Tibial nerve (tissue), 4 donors: ENCODE measurements around the gene INTS11.

Source experiments
- CTCF ChIP-seq, 5 experiments: fragments of 200-600 bp in 3 of 5; fragments of 450-650 bp in 2 of 5; sonication (generic) in 3 of 5; IDR thresholded peaks; one replicate each; pipeline ENCODE4 v1.5.1; 2016 to 2019; ENCODE audit warnings: antibody characterized with exemption in 5 of 5, mild to moderate bottlenecking in 3 of 5, moderate library complexity in 2 of 5
- EP300 ChIP-seq, 2 donors: sonication (generic); formaldehyde crosslinking; IDR thresholded peaks; one replicate each; pipeline ENCODE4 v1.6.1; 2017; ENCODE audit warnings: antibody characterized with exemption in 2 of 2, mild to moderate bottlenecking in 1 of 2
- POLR2A ChIP-seq, 2 donors: fragments of 450-650 bp; IDR thresholded peaks; one replicate each; pipeline ENCODE4 v1.6.1; 2017; ENCODE audit warnings: antibody characterized with exemption in 2 of 2, mild to moderate bottlenecking in 2 of 2, moderate library complexity in 2 of 2

- TF ChIP-seq EP300 (IDR thresholded peaks at IDR 0.05) (no peak), CTCF (IDR thresholded peaks at IDR 0.05) (no peak), POLR2A (IDR thresholded peaks at IDR 0.05) (no peak)
Measured at GRCh38 chr1:1310109-1310385, 14.4 kb downstream of the INTS11 start.
